ENCODE data around the gene PDIA6.

GRCh38 chr2:10768063-10768507, 44.5 kb downstream of the PDIA6 start:
- TF ChIP-seq, protein P1, sequence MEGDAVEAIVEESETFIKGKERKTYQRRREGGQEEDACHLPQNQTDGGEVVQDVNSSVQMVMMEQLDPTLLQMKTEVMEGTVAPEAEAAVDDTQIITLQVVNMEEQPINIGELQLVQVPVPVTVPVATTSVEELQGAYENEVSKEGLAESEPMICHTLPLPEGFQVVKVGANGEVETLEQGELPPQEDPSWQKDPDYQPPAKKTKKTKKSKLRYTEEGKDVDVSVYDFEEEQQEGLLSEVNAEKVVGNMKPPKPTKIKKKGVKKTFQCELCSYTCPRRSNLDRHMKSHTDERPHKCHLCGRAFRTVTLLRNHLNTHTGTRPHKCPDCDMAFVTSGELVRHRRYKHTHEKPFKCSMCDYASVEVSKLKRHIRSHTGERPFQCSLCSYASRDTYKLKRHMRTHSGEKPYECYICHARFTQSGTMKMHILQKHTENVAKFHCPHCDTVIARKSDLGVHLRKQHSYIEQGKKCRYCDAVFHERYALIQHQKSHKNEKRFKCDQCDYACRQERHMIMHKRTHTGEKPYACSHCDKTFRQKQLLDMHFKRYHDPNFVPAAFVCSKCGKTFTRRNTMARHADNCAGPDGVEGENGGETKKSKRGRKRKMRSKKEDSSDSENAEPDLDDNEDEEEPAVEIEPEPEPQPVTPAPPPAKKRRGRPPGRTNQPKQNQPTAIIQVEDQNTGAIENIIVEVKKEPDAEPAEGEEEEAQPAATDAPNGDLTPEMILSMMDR (IDR thresholded peaks at IDR 0.05), result no peak
- no peak for TF ChIP-seq POLR2A (IDR thresholded peaks at IDR 0.05)

Measured in Peyer's patch (tissue), 4 donors.